Left renal cortex interstitium (tissue), 4 donors: Measurements from ENCODE around the gene MORF4L1. TPM values are rescaled to one million over a fixed set of nuclear protein-coding genes. Genes with fewer than 3 reads are reported as not detected.

Experiments
- DNase-seq, 4 donors: peaks; one replicate each; pipeline ENCODE4 v3.0.0-alpha.2; 2013; ENCODE audit warnings: low read depth in 4 of 4, low spot score in 2 of 4, missing footprints in 1 of 4
- polyA plus RNA-seq, 4 donors: library from polyadenylated mRNA; unstranded; fragments of 120-200 nt; gene quantifications; one replicate each; pipeline ENCODE4 v1.2.1, GENCODE V29; 2013; ENCODE audit not compliant: insufficient read length in 4 of 4

MORF4L1 gene
- polyA plus RNA-seq, 4 donors: 702 to 832 (median 748) TPM

DNA sequence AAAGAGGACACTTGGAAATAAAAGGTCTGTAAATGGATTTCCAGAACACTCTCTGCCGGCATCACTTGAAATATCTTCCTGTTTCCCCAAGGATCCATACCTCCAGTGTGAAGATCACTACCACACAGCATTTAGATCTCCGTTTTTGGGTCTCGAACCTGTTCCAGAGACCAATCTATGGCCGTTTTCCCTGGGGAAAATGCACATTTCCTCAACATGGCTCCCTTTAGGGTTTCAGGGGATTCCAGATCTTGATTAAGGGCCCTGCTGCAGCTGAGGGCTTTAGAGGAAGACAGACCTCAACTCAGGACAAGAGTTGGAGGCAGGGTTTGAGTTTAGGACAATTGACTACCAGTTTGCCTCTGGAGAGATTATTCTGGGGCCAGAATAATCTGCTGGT, 70.1 kb downstream of the MORF4L1 start:
- DNase-seq: no peak

DNA sequence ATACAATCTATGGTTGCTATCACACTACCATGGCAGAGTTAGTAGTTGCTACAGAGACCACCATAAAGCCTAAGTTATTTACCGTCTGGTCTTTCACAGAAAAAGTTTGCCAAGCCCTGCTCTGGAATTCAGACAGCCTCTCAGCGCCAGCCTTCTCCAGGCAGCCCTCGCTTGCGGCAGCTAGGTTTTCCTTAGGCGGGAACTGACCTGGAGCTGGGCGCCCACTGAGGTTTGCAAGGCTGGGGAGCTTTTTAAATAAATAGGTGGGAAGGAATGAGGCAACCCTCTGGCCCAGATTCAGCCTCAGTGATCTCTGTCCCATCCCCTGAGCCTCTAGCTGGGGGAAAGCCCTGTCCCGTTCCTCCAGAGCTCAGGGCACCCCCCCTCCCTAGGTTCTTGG, 71.0 kb downstream of the MORF4L1 start:
- DNase-seq: no peak

DNA sequence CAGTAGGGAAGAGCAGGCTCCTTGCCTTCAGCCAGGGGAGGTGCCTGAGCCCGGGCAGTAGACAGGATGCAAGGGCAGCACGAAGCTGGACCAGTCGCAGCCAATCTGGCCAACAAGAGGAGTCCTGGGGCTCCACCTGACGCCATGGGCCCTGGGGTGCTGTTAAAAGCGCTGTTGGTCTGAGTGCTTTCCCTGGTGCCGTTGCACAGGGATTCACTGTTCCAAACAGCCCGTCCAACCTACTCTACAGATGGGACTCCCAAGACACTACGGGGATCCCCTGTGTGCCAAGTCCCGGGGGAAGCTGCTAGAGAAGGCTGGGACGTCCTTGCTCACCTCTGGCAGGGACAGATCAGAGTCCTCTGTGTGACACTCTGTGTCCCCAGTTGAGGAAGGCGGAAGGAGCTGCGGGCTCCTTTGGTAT, 71.5 kb downstream of the MORF4L1 start:
- DNase-seq: no peak

DNA sequence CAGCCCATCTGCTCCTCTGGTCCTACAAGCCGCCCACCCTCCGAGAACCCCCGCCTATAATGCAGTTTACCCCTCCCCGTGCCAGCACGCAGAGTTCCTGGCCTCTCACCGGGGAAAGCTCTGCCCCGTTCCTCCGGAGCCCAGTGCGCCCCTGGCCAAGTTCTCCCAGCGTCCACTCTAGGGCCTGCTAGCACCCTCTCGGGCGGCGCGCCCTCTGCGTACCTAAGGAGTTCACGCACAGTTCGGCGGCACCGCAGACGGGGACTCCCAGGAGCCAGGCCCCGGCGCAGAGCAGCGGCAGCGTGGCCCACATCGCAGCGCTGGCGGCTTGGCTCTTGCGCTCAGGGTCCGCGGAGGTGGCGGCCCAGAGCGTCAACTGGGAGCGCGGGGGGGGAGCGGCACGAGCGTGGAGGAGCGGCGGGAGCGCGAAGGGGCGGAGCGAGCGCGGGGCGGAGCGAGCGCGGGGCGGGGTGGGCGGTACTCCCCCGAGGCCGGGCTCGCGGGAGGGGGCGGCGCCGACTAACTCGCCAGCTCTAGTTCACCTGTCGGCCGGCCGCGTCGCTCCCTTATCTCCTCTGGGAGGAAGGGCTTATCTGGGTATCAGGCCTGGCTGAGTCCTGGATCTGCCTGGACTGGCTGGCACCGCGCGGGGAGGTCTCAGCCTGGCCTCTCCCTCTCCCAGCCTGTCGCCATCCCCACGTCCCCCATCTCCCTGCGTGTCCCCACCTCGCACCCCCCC, 72.1 kb downstream of the MORF4L1 start, which contains the start of gene CTSH:
Gene CTSH, minus strand, starts transcription at position 378 of the 739 bp plus-strand sequence. Its CDS starts 65 bp downstream, at position 313.
- peak in 1 of 4 donors; percentile 51 for DNase-seq

DNA sequence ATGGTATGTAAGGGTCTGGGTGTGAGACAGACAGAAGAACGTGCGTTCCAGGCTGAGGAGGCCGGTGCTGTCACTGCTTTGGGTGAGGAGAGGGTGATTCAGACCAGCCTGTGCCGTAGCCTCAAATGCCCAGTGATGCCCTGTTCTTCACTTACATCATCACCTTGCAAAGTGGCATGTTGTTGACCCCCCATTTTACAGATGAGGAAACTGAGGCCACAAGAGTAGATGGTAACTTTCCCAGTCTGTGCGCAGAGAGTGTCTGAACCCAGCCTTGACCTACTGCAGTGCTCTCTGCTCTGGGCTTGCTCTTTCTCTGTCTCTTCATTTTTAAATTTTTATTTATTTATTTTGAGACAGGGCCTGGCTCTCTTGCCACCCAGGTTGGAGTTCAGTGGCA, 73.8 kb downstream of the MORF4L1 start:
- no peak for DNase-seq

DNA sequence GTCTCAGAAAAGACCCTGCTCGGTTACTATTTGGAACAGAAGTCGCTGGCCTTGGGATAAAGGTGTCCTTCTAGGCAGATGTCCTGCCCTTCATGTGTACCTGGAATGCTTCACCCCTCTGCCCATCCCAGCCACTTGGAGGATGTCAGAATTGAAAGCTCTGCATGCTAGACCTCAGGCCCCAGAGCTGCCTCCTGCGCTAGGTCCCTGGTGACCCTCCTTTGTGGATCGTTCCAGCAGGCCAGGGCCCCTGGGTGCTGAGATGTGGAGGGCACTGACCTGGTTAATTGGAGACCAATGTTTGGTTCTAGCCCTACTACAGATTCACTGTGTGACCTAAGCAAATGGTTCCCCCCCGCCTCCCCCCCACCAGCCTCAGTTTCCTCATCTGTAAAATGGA, 74.8 kb downstream of the MORF4L1 start:
- DNase-seq: no peak

Other genes with a start within 250 kb of the MORF4L1 start
- gene CHRNB4, start 231.7 kb upstream of the MORF4L1 start, polyA plus RNA-seq: 1 to 10 TPM; 2.5 to 3.9 (median 2.8) TPM
- gene ADAMTS7, start 61.4 kb upstream of the MORF4L1 start, polyA plus RNA-seq: 10 to 100 TPM; 19.7 to 36.7 (median 32.7) TPM
- gene CTSH, start 72.2 kb downstream of the MORF4L1 start, polyA plus RNA-seq: 100 to 1,000 TPM; 190 to 230 (median 201) TPM
- gene RASGRF1, start 217.9 kb downstream of the MORF4L1 start, polyA plus RNA-seq: under 1 TPM; 0.27 to 0.55 (median 0.37) TPM